Hepatocyte (in vitro differentiated cells): Measurements from ENCODE around the gene SLC66A1. TPM values are rescaled to one million over a fixed set of nuclear protein-coding genes. Genes with fewer than 3 reads are reported as not detected.
A peak's percentile ranks its signal among the peaks of the same experiment; 100 is the strongest.

Experiments used
- DNase-seq: peaks from one replicate; pipeline ENCODE4 v3.0.0-alpha.2; 2016; ENCODE audit warnings: low spot score
- H2AFZ ChIP-seq: fragments of 200-600 bp; sonication (generic); 2 replicates; pipeline ENCODE4 v1.6.0; 2016; ENCODE audit warnings: antibody characterized with exemption, mild to moderate bottlenecking
- H3K27ac ChIP-seq: fragments of 200-600 bp; sonication (generic); 2 replicates; pipeline ENCODE4 v1.5.1; 2016; ENCODE audit warnings: mild to moderate bottlenecking
- H3K27me3 ChIP-seq: fragments of 200-600 bp; sonication (generic); 2 replicates; pipeline ENCODE4 v1.6.1; 2016
- H3K36me3 ChIP-seq: fragments of 200-600 bp; sonication (generic); replicated peaks from 2 replicates; pipeline ENCODE4 v1.5.1; 2016; ENCODE audit warnings: low read depth; ENCODE audit not compliant: insufficient read depth
- H3K4me1 ChIP-seq: fragments of 200-600 bp; sonication (generic); 2 replicates; pipeline ENCODE4 v1.5.1; 2016; ENCODE audit warnings: mild to moderate bottlenecking, moderate library complexity; ENCODE audit not compliant: insufficient read depth
- H3K4me2 ChIP-seq: fragments of 200-600 bp; sonication (generic); 2 replicates; pipeline ENCODE4 v1.6.0; 2016
- H3K4me3 ChIP-seq: fragments of 200-600 bp; sonication (generic); 2 replicates; pipeline ENCODE4 v1.5.1; 2016; ENCODE audit warnings: mild to moderate bottlenecking
- H3K79me2 ChIP-seq: fragments of 200-600 bp; sonication (generic); 2 replicates; pipeline ENCODE4 v1.6.0; 2017; ENCODE audit warnings: mild to moderate bottlenecking
- H3K9me2 ChIP-seq: fragments of 200-600 bp; sonication (generic); replicated peaks from 2 replicates; pipeline ENCODE4 v1.6.0; 2017; ENCODE audit warnings: mild to moderate bottlenecking; ENCODE audit not compliant: insufficient read depth
- H3K9me3 ChIP-seq: fragments of 200-600 bp; sonication (generic); 2 replicates; pipeline ENCODE4 v1.5.1; 2016; ENCODE audit warnings: low read depth, mild to moderate bottlenecking
- H4K20me1 ChIP-seq: fragments of 200-600 bp; sonication (generic); 2 replicates; pipeline ENCODE4 v1.6.0; 2016; ENCODE audit warnings: mild to moderate bottlenecking; ENCODE audit not compliant: insufficient read depth, poor library complexity, severe bottlenecking
- EZH2 ChIP-seq: fragments of 200-600 bp; sonication (generic); IDR thresholded peaks from 2 replicates; pipeline ENCODE4 v1.6.1; 2016; ENCODE audit warnings: antibody characterized with exemption, mild to moderate bottlenecking, borderline replicate concordance
- EZH2phosphoT487 ChIP-seq: fragments of 200-600 bp; sonication (generic); IDR thresholded peaks from one replicate; pipeline ENCODE4 v1.6.1; 2018; ENCODE audit warnings: antibody characterized with exemption, mild to moderate bottlenecking, low read depth, moderate library complexity; ENCODE audit not compliant: unreplicated experiment, severe bottlenecking
- WGBS: methylation state at CpG from one replicate; pipeline ENCODE4 v1.1.6; 2016; ENCODE audit warnings: low lambda C conversion rate; ENCODE audit errors: missing lambda C conversion rate; 5-methylcytosine and 5-hydroxymethylcytosine counted together
- polyA plus RNA-seq: library from polyadenylated mRNA; unstranded; fragments of >200 nt; fragmentation: Nextera tagmentation; extraction: Ambion mirVana; gene quantifications from 2 replicates; pipeline ENCODE4 v1.2.1, GENCODE V29; 2016
- total RNA-seq: library from RNA; depleted of rRNA; stranded (reverse); fragments of >200 nt; gene quantifications from 2 replicates; pipeline ENCODE4 v1.2.3, GENCODE V29; 2014
- TF ChIP-seq, protein P1 (sequence below): fragments of 200-600 bp; sonication (generic); IDR thresholded peaks from 2 replicates; pipeline ENCODE4 v1.5.1; 2016; ENCODE audit warnings: antibody characterized with exemption, mild to moderate bottlenecking; ENCODE audit not compliant: poor library complexity

The SLC66A1 gene
- total and polyA plus RNA-seq, 2 experiments from 2014 or later: 28.2 to 39.6 TPM

DNA sequence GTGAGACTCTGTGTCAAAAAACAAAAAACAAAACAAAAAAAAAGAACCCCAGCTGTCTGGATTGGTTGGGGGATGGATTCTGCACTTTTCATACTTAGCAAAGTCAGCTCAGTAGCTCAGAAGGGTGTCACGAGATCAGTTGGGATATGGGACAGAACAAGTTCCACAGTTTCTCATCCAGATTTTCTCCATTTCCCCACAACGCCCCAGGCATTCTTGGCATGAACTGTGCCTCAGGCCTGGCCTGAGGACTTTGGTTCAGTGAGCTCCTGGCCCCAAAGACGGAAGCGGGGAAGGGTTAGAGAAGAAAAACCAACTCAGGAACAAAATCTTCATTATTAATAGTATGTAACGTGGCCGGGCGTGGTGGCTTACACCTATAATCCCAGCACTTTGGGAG, 2.1 kb upstream of the SLC66A1 start:
- no peaks in the 10 kb centered on the region for H3K9me3 ChIP-seq
- no peak overlapping the region for H3K27ac ChIP-seq
- no peak overlapping the region for H2AFZ ChIP-seq
- no peaks in the 10 kb centered on the region for H3K27me3 ChIP-seq
- 95% methylated on average over 7 of the region's 7 CpGs for WGBS
- peaks cover 48% of the 10 kb centered on the region for H3K79me2 ChIP-seq
- TF ChIP-seq EZH2: no peak
- TF ChIP-seq, protein P1, sequence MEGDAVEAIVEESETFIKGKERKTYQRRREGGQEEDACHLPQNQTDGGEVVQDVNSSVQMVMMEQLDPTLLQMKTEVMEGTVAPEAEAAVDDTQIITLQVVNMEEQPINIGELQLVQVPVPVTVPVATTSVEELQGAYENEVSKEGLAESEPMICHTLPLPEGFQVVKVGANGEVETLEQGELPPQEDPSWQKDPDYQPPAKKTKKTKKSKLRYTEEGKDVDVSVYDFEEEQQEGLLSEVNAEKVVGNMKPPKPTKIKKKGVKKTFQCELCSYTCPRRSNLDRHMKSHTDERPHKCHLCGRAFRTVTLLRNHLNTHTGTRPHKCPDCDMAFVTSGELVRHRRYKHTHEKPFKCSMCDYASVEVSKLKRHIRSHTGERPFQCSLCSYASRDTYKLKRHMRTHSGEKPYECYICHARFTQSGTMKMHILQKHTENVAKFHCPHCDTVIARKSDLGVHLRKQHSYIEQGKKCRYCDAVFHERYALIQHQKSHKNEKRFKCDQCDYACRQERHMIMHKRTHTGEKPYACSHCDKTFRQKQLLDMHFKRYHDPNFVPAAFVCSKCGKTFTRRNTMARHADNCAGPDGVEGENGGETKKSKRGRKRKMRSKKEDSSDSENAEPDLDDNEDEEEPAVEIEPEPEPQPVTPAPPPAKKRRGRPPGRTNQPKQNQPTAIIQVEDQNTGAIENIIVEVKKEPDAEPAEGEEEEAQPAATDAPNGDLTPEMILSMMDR: no peak
- no peak for TF ChIP-seq EZH2phosphoT487
- H3K4me1 ChIP-seq: peaks cover 5% of the 10 kb centered on the region
- H3K4me3 ChIP-seq: no peak overlapping the region
- peaks cover 3% of the 10 kb centered on the region for H4K20me1 ChIP-seq
- no peak for DNase-seq
- no peaks in the 10 kb centered on the region for H3K9me2 ChIP-seq
- H3K36me3 ChIP-seq: no peaks in the 10 kb centered on the region
- H3K4me2 ChIP-seq: no peak overlapping the region

DNA sequence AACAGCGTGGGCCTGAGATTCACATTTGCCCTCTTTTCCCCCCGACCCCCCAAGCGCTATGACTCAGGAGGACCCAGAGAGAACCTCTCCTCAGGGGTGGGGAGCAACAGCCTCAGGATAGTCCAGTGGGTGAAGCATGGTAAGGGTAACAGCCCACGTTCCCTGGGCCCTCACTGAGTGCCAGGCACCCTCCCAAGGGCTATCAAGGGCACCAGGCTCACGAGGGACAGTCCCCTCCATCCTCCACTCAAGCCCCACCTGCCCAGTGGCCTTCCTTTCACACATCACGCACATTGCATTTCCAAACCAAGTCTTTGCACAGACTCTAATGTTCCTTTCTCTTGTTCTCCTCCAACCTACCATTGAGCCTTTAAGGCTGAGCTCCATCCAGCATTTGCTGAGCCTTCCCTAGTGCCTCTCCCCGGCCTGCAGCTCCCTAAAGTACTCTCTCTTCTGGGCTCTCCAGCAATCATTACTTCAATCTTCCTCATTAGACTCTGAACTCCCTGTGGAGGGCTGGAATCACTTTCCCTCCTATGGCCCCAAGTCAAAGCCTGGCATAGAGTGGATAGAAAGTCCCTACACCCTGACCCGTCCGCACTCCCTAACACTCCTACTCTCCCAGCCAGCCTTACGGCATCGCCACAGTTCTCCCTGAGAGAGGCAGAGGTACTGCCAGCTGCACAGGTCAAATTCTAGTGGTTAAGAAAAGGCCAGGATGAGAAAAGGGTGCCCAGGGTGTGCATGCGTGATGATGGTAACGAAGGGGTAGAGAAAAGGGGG, 1.2 kb upstream of the SLC66A1 start:
- 55% methylated on average over 13 of the region's 13 CpGs for WGBS
- Histone ChIP-seq H3K9me2 (no peaks in the 10 kb centered on the region), H3K4me2 (peak overlapping the region; percentile 99), H3K4me3 (peak overlapping the region; percentile 97), H3K36me3 (no peaks in the 10 kb centered on the region), H3K27ac (peak overlapping the region; percentile 80), H2AFZ (peak overlapping the region; percentile 89), H4K20me1 (peaks cover 3% of the 10 kb centered on the region), H3K4me1 (peaks cover 5% of the 10 kb centered on the region), H3K79me2 (peaks cover 51% of the 10 kb centered on the region), H3K9me3 (no peaks in the 10 kb centered on the region), H3K27me3 (no peaks in the 10 kb centered on the region)
- DNase-seq: no peak
- TF ChIP-seq, protein P1: no peak
- TF ChIP-seq EZH2phosphoT487: no peak
- no peak for TF ChIP-seq EZH2

DNA sequence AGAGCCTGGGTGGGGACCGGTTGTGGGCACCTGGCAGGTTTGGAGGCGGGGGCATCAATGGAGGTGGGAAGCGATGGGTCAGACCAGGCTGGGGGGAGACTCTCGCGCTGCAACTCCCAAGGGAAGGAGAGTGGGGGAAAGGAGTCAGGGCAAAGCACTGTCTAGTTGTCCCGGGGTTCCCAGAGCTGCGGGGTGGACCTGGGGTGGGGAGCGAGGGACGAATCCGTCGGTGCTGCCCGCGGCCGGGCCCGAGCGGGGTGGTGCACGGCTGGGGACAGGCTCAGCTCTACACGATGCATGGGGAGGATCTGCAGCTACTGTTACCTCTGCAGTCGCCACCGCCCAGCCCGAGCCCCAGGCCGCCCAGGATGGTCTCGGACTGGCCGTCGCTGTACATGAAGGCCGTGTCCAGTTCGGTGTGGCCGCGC, 609 bp upstream of the SLC66A1 start:
- Histone ChIP-seq H3K79me2 (peaks cover 51% of the 10 kb centered on the region), H2AFZ (peak overlapping the region; percentile 89), H3K36me3 (no peaks in the 10 kb centered on the region), H3K9me3 (no peaks in the 10 kb centered on the region), H3K9me2 (no peaks in the 10 kb centered on the region), H3K4me2 (peak overlapping the region; percentile 99), H3K27me3 (no peaks in the 10 kb centered on the region), H4K20me1 (peaks cover 3% of the 10 kb centered on the region), H3K27ac (peak overlapping the region; percentile 80), H3K4me3 (peak overlapping the region; percentile 97), H3K4me1 (peaks cover 5% of the 10 kb centered on the region)
- no peak for TF ChIP-seq EZH2phosphoT487
- no peak for TF ChIP-seq EZH2
- TF ChIP-seq, protein P1: no peak
- WGBS: 4% methylated on average over 13 of the region's 29 CpGs
- no peak for DNase-seq
